CD14-positive monocyte (primary cell): ENCODE results near the gene TSSK3. TPM values are rescaled to one million over a fixed set of nuclear protein-coding genes. Genes with fewer than 3 reads are reported as not detected.

Source experiments
- DNase-seq, 3 donors: peaks; one replicate each; pipeline ENCODE4 v3.0.0-alpha.2; 2011 to 2022
- H2AFZ ChIP-seq: 2 replicates; pipeline ENCODE4 v1.6.0; 2012; ENCODE audit warnings: mild to moderate bottlenecking, low read depth, low read length, inconsistent platforms; ENCODE audit not compliant: insufficient read depth, poor library complexity, severe bottlenecking
- H3K27ac ChIP-seq, 2 donors: 1 replicate in 1 of 2; 2 replicates in 1 of 2; pipeline ENCODE4 v1.5.1; 2012 to 2013; ENCODE audit warnings: low read length in 2 of 2, control low read depth in 1 of 2, inconsistent platforms in 1 of 2, low read depth in 1 of 2, mild to moderate bottlenecking in 1 of 2
- H3K27me3 ChIP-seq, 2 donors: one replicate each; pipeline versions ENCODE4 v1.6.0 to v1.6.1; 2011 to 2013; ENCODE audit warnings: low read length in 2 of 2; ENCODE audit not compliant: control insufficient read depth in 2 of 2, insufficient read depth in 2 of 2
- H3K36me3 ChIP-seq, 2 donors: replicated peaks in 1 of 2; 1 replicate in 1 of 2; 2 replicates in 1 of 2; pipeline versions ENCODE4 v1.5.1 to v1.6.1; 2012 to 2013; ENCODE audit warnings: low read length in 2 of 2, control low read depth in 1 of 2, inconsistent platforms in 1 of 2, mild to moderate bottlenecking in 1 of 2; ENCODE audit not compliant: insufficient read depth in 2 of 2, control insufficient read depth in 1 of 2
- H3K4me1 ChIP-seq, 2 donors: 1 replicate in 1 of 2; 2 replicates in 1 of 2; pipeline versions ENCODE4 v1.5.1 to v1.6.1; 2012 to 2013; ENCODE audit warnings: low read length in 2 of 2, control low read depth in 1 of 2, inconsistent platforms in 1 of 2, mild to moderate bottlenecking in 1 of 2, moderate library complexity in 1 of 2; ENCODE audit not compliant: insufficient read depth in 2 of 2, control insufficient read depth in 1 of 2
- H3K4me2 ChIP-seq: replicated peaks from 2 replicates; pipeline ENCODE3; 2012; ENCODE audit warnings: low read length, moderate library complexity, mild to moderate bottlenecking; ENCODE audit not compliant: poor library complexity, severe bottlenecking; ENCODE audit errors: extremely low read depth
- H3K4me3 ChIP-seq, 3 experiments: fragments of 200-600 bp in 1 of 3; sonication (generic) in 1 of 3; replicated peaks in 1 of 3; 1 replicate in 2 of 3; 2 replicates in 1 of 3; pipeline ENCODE4 v1.5.1; 2011 to 2013; ENCODE audit warnings: low read length in 3 of 3, mild to moderate bottlenecking in 3 of 3, control low read depth in 2 of 3, low read depth in 2 of 3, inconsistent platforms in 1 of 3, moderate library complexity in 1 of 3
- H3K79me2 ChIP-seq: 2 replicates; pipeline ENCODE4 v1.6.0; 2012; ENCODE audit warnings: mild to moderate bottlenecking, control low read depth, inconsistent platforms, low read length, moderate library complexity; ENCODE audit not compliant: insufficient read depth
- H3K9ac ChIP-seq: 2 replicates; pipeline ENCODE4 v1.6.0; 2017; ENCODE audit warnings: low read length, mild to moderate bottlenecking; ENCODE audit not compliant: insufficient read depth, poor library complexity, severe bottlenecking
- H3K9me3 ChIP-seq, 2 donors: replicated peaks in 1 of 2; 1 replicate in 1 of 2; 2 replicates in 1 of 2; pipeline versions ENCODE4 v1.5.1 to v1.6.1; 2012 to 2013; ENCODE audit warnings: low read length in 2 of 2, control low read depth in 1 of 2; ENCODE audit not compliant: control insufficient read depth in 1 of 2, insufficient read depth in 1 of 2
- H4K20me1 ChIP-seq: 2 replicates; pipeline ENCODE4 v1.6.0; 2012; ENCODE audit warnings: mild to moderate bottlenecking, low read length, control low read depth, moderate library complexity; ENCODE audit not compliant: insufficient read depth
- H3K27ac Mint-ChIP-seq, 7 donors: one replicate each; pipeline ENCODE4 v1.8.0; 2020; ENCODE audit warnings: mild to moderate bottlenecking in 7 of 7, mixed read lengths in 7 of 7, moderate library complexity in 6 of 7, inconsistent platforms in 2 of 7
- H3K27me3 Mint-ChIP-seq, 3 donors: one replicate each; pipeline ENCODE4 v1.8.0; 2021 to 2022; ENCODE audit warnings: low read depth in 3 of 3, mild to moderate bottlenecking in 3 of 3, mixed read lengths in 3 of 3, moderate library complexity in 3 of 3, inconsistent platforms in 1 of 3
- H3K36me3 Mint-ChIP-seq, 2 donors: one replicate each; pipeline ENCODE4 v1.8.0; 2020; ENCODE audit warnings: mixed read lengths in 2 of 2, inconsistent platforms in 1 of 2, mild to moderate bottlenecking in 1 of 2
- H3K4me1 Mint-ChIP-seq: one replicate; pipeline ENCODE4 v1.8.0; 2020; ENCODE audit warnings: mild to moderate bottlenecking, mixed read lengths
- H3K4me3 Mint-ChIP-seq, 2 donors: one replicate each; pipeline ENCODE4 v1.8.0; 2020; ENCODE audit warnings: mild to moderate bottlenecking in 2 of 2, mixed read lengths in 2 of 2, moderate library complexity in 1 of 2
- H3K9me3 Mint-ChIP-seq, 7 donors: one replicate each; pipeline ENCODE4 v1.8.0; 2020 to 2022; ENCODE audit warnings: mixed read lengths in 7 of 7, mild to moderate bottlenecking in 6 of 7, moderate library complexity in 6 of 7, inconsistent platforms in 2 of 7
- WGBS: methylation state at CpG from one replicate; pipeline ENCODE4 v1.1.5; 2013; ENCODE audit warnings: missing lambda C conversion rate; ENCODE audit not compliant: insufficient coverage; 5-methylcytosine and 5-hydroxymethylcytosine counted together
- intact Hi-C, 2 donors: fragments of 100-400 bp; cut with micrococcal nuclease; formaldehyde crosslinking; loops; one replicate each; pipeline versions ENCODE4 v1.15.0 to v1.15.1; 2023
- polyA plus RNA-seq, 3 donors: library from polyadenylated mRNA; depleted of rRNA in 1 of 3; unstranded in 2 of 3; stranded (reverse) in 1 of 3; fragments of 300-500 nt in 2 of 3; fragments of >200 nt in 1 of 3; fragmentation: Illumina TruSeq in 2 of 3; gene quantifications; 1 replicate in 2 of 3; 2 replicates in 1 of 3; pipeline ENCODE4 v1.2.3, GENCODE V29; 2012 to 2021
- TF ChIP-seq, protein P1 (sequence below): fragments of 200-600 bp; IDR thresholded peaks from one replicate; pipeline ENCODE4 v1.8.0; 2022; ENCODE audit warnings: antibody characterized with exemption, mild to moderate bottlenecking

TSSK3 gene
- polyA plus RNA-seq, 3 donors = 0.35 to 1.1 (median 0.65) TPM

DNA sequence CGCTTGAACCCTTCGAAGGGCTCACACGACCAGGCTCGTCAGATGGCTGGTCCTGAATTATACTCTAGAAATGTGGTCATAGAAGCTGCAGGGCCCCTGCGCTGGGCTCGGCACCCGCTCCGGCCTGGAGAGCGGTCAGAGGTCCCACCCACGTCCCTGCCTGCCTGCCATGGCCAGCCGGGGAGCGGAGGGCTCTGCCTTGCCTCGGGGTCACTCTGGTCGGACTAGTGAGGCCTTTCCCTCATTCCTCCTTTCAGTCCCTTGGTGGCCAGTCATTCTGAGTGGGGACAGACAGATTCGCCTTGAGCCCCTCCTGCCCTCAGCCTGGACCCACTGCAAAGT is 25.8 kb upstream of the TSSK3 start:
- H3K36me3 Mint-ChIP-seq = peaks cover 39 to 52% of the 10 kb centered on the region in 2 donors
- peak overlapping the region; percentile 95 to 99 (median 99) for H3K27ac Mint-ChIP-seq
- Histone ChIP-seq H2AFZ (no peak overlapping the region), H3K4me3 (peak overlapping the region in 2 of 3 experiments; percentile 11 to 76), H3K36me3 (peaks cover 19 to 28% of the 10 kb centered on the region in 2 donors), H3K4me2 (peak overlapping the region; percentile 83), H3K27ac (peak overlapping the region; percentile 94 to 100), H4K20me1 (peaks cover 36% of the 10 kb centered on the region), H3K27me3 (peaks cover 7 to 15% of the 10 kb centered on the region in 2 donors), H3K4me1 (peaks cover 51 to 66% of the 10 kb centered on the region in 2 donors), H3K9me3 (no peaks in the 10 kb centered on the region), H3K9ac (peak overlapping the region; percentile 87), H3K79me2 (no peaks in the 10 kb centered on the region)
- whole genome bisulfite sequencing = 38% methylated on average over 15 of the region's 15 CpGs
- intact Hi-C loops = loop anchor here (2.0 to 5.0 kb wide), 4 partner anchors 14 to 399 kb away; partner anchors contain the start of genes BSDC1 (in 1 of the 2) and PTP4A2 (in 1 of the 2)
- H3K4me3 Mint-ChIP-seq = peak overlapping the region; percentile 71 to 77
- peaks cover 54% of the 10 kb centered on the region for H3K4me1 Mint-ChIP-seq
- no peak for DNase-seq
- TF ChIP-seq, protein P1, sequence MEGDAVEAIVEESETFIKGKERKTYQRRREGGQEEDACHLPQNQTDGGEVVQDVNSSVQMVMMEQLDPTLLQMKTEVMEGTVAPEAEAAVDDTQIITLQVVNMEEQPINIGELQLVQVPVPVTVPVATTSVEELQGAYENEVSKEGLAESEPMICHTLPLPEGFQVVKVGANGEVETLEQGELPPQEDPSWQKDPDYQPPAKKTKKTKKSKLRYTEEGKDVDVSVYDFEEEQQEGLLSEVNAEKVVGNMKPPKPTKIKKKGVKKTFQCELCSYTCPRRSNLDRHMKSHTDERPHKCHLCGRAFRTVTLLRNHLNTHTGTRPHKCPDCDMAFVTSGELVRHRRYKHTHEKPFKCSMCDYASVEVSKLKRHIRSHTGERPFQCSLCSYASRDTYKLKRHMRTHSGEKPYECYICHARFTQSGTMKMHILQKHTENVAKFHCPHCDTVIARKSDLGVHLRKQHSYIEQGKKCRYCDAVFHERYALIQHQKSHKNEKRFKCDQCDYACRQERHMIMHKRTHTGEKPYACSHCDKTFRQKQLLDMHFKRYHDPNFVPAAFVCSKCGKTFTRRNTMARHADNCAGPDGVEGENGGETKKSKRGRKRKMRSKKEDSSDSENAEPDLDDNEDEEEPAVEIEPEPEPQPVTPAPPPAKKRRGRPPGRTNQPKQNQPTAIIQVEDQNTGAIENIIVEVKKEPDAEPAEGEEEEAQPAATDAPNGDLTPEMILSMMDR = no peak
- peaks cover 24 to 27% (median 24%) of the 10 kb centered on the region in 3 donors for H3K27me3 Mint-ChIP-seq
- H3K9me3 Mint-ChIP-seq = peaks cover 0 to 8% (median 4%) of the 10 kb centered on the region in 7 donors

DNA sequence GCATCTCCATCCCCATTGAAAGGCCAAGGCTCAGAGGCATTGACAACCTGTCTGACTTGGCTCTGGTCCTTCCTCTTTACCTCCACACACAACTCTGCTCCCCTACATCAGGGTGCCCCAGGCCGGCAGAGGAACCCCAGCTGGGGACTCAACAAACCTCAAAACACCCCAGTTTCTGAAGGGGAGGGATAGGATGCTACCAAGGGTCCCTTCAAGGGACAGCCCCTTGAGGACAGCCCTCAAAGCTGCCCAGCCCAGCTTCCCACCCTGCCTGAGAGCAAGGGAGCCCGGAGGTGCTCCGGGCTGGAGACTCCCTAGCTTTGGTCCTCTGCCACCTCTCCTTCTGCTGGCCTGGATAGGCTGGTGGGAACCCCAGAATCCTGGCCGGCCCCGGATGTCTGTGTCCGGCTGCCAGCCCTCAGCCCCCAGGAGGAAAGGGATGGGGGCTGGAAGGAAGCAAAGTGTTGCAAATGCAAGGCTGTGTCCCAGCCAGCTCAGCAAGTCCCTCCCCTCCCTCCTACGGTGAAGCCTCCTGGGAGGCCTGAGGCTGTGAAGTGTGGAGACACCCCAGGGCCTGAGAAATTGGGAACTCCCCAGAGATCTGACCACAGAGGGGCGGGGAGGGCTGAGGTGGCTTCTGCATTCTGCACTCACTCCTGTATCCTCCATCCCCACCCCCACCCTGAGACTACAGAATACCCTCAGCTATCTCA is 25.2 kb upstream of the TSSK3 start:
- Histone ChIP-seq H3K36me3 (peaks cover 14 to 22% of the 10 kb centered on the region in 2 donors), H2AFZ (no peak overlapping the region), H3K4me2 (peak overlapping the region; percentile 83), H3K9ac (peak overlapping the region; percentile 87), H3K27ac (peak overlapping the region; percentile 94 to 100), H3K4me3 (peak overlapping the region in 2 of 3 experiments; percentile 17 to 76), H3K79me2 (no peaks in the 10 kb centered on the region), H3K4me1 (peaks cover 51 to 71% of the 10 kb centered on the region in 2 donors), H4K20me1 (peaks cover 31% of the 10 kb centered on the region), H3K9me3 (no peaks in the 10 kb centered on the region), H3K27me3 (peaks cover 7 to 15% of the 10 kb centered on the region in 2 donors)
- H3K9me3 Mint-ChIP-seq = peaks cover 0 to 8% (median 4%) of the 10 kb centered on the region in 7 donors
- peak overlapping the region; percentile 95 to 99 (median 99) for H3K27ac Mint-ChIP-seq
- DNase-seq = peak; percentile 97 to 98 (median 97)
- 37% methylated on average over 4 of the region's 8 CpGs for WGBS
- intact Hi-C loops = loop anchor here (2.0 to 5.0 kb wide), 4 partner anchors 14 to 400 kb away; partner anchors contain the start of genes BSDC1 (in 1 of the 2) and PTP4A2 (in 1 of the 2)
- peak overlapping the region; percentile 71 to 85 for H3K4me3 Mint-ChIP-seq
- H3K36me3 Mint-ChIP-seq = peaks cover 33 to 47% of the 10 kb centered on the region in 2 donors
- TF ChIP-seq, protein P1 = no peak
- peaks cover 57% of the 10 kb centered on the region for H3K4me1 Mint-ChIP-seq
- H3K27me3 Mint-ChIP-seq = peaks cover 22 to 25% (median 24%) of the 10 kb centered on the region in 3 donors
